ENCODE results near the gene SLC30A2.

Gene SLC30A2

DNA sequence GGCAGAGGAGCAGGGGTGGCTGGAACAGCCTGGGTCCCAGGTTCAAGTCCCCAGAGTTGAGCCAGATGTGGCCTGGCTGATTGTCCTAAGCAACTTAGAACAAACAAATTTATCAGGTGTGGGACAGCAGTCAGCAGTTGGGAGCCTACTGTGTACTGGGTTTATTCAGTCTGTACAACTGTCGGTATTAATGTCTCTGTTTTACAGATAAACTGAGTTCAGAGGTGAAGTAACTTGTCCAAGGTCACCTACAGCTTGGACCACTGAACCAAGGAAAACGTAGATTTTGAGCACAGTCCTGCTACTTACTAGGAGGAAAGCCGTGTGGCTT lies 36.1 kb upstream of the SLC30A2 start:
- Histone ChIP-seq H3K4me1 (ENCODE audit: control insufficient read depth in 2 of 2, insufficient read depth in 2 of 2, low read length in 2 of 2) (peaks cover 0 to 2% of the 10 kb centered on the region in 2 donors), H3K27ac (ENCODE audit: low read depth in 2 of 2, low read length in 2 of 2) (no peak overlapping the region)

GRCh38 chr1:26081267-26082019 lies 35.5 kb upstream of the SLC30A2 start:
- H3K27ac ChIP-seq (ENCODE audit: low read depth in 2 of 2, low read length in 2 of 2), result no peak overlapping the region
- H3K9ac ChIP-seq (ENCODE audit: low read depth in 1 of 2, low read length in 2 of 2), result no peak overlapping the region
- peaks cover 0 to 2% of the 10 kb centered on the region in 2 donors for H3K4me1 ChIP-seq (ENCODE audit: control insufficient read depth in 2 of 2, insufficient read depth in 2 of 2, low read length in 2 of 2)
- H3K9me3 ChIP-seq (ENCODE audit: control insufficient read depth in 2 of 2, low read length in 2 of 2), result no peaks in the 10 kb centered on the region
- no peak overlapping the region for H3K4me3 ChIP-seq (ENCODE audit: low read length in 2 of 2)
- no peaks in the 10 kb centered on the region for H3K36me3 ChIP-seq (ENCODE audit: control insufficient read depth in 2 of 2, insufficient read depth in 2 of 2, low read length in 2 of 2)
- peaks cover 0 to 3% of the 10 kb centered on the region in 2 donors for H3K27me3 ChIP-seq (ENCODE audit: control insufficient read depth in 2 of 2, insufficient read depth in 2 of 2, low read length in 2 of 2)

More for the DNA sequence above, 36.1 kb upstream of the SLC30A2 start:
- Histone ChIP-seq H3K9ac (ENCODE audit: low read depth in 1 of 2, low read length in 2 of 2) (no peak overlapping the region), H3K36me3 (ENCODE audit: control insufficient read depth in 2 of 2, insufficient read depth in 2 of 2, low read length in 2 of 2) (no peaks in the 10 kb centered on the region), H3K27me3 (ENCODE audit: control insufficient read depth in 2 of 2, insufficient read depth in 2 of 2, low read length in 2 of 2) (peaks cover 0 to 3% of the 10 kb centered on the region in 2 donors), H3K4me3 (ENCODE audit: low read length in 2 of 2) (no peak overlapping the region), H3K9me3 (ENCODE audit: control insufficient read depth in 2 of 2, low read length in 2 of 2) (no peaks in the 10 kb centered on the region)

GRCh38 chr1:26079960-26080814 lies 34.3 kb upstream of the SLC30A2 start:
- Histone ChIP-seq H3K9ac (ENCODE audit: low read depth in 1 of 2, low read length in 2 of 2) (no peak overlapping the region), H3K4me3 (ENCODE audit: low read length in 2 of 2) (no peak overlapping the region), H3K9me3 (ENCODE audit: control insufficient read depth in 2 of 2, low read length in 2 of 2) (no peaks in the 10 kb centered on the region), H3K4me1 (ENCODE audit: control insufficient read depth in 2 of 2, insufficient read depth in 2 of 2, low read length in 2 of 2) (peaks cover 0 to 2% of the 10 kb centered on the region in 2 donors), H3K27me3 (ENCODE audit: control insufficient read depth in 2 of 2, insufficient read depth in 2 of 2, low read length in 2 of 2) (peaks cover 0 to 9% of the 10 kb centered on the region in 2 donors), H3K27ac (ENCODE audit: low read depth in 2 of 2, low read length in 2 of 2) (no peak overlapping the region), H3K36me3 (ENCODE audit: control insufficient read depth in 2 of 2, insufficient read depth in 2 of 2, low read length in 2 of 2) (no peaks in the 10 kb centered on the region)

DNA sequence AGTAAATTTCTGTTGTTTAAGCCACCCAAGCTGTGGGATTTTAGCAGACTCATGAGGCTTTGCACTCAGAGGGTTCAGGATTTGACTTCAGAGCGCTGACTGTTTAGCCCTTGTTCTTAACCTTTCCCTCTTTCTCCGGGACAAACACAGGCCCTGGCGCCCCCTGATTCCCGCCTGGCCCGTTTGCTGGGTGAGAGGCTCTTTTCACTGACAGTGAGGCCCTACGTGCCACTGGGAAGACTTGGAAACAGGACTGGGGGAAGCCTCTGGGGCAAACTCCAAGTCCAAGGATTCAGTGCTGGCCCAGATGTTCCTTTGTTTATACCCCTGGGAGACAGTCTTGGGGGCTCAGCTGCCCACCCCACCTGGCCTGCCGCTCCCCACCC lies 33.3 kb upstream of the SLC30A2 start:
- H3K27ac ChIP-seq (ENCODE audit: low read depth in 2 of 2, low read length in 2 of 2), result no peak overlapping the region
- H3K36me3 ChIP-seq (ENCODE audit: control insufficient read depth in 2 of 2, insufficient read depth in 2 of 2, low read length in 2 of 2), result no peaks in the 10 kb centered on the region
- H3K9ac ChIP-seq (ENCODE audit: low read depth in 1 of 2, low read length in 2 of 2), result no peak overlapping the region
- no peak overlapping the region for H3K4me3 ChIP-seq (ENCODE audit: low read length in 2 of 2)
- no peaks in the 10 kb centered on the region for H3K9me3 ChIP-seq (ENCODE audit: control insufficient read depth in 2 of 2, low read length in 2 of 2)
- peaks cover 0 to 2% of the 10 kb centered on the region in 2 donors for H3K4me1 ChIP-seq (ENCODE audit: control insufficient read depth in 2 of 2, insufficient read depth in 2 of 2, low read length in 2 of 2)
- H3K27me3 ChIP-seq (ENCODE audit: control insufficient read depth in 2 of 2, insufficient read depth in 2 of 2, low read length in 2 of 2), result peaks cover 2 to 9% of the 10 kb centered on the region in 2 donors

- H3K9ac ChIP-seq (ENCODE audit: low read depth in 1 of 2, low read length in 2 of 2), result no peak overlapping the region
- H3K27ac ChIP-seq (ENCODE audit: low read depth in 2 of 2, low read length in 2 of 2), result no peak overlapping the region
- H3K4me3 ChIP-seq (ENCODE audit: low read length in 2 of 2), result no peak overlapping the region
- H3K9me3 ChIP-seq (ENCODE audit: control insufficient read depth in 2 of 2, low read length in 2 of 2), result no peaks in the 10 kb centered on the region
- H3K27me3 ChIP-seq (ENCODE audit: control insufficient read depth in 2 of 2, insufficient read depth in 2 of 2, low read length in 2 of 2), result peaks cover 2 to 9% of the 10 kb centered on the region in 2 donors
- peaks cover 0 to 2% of the 10 kb centered on the region in 2 donors for H3K4me1 ChIP-seq (ENCODE audit: control insufficient read depth in 2 of 2, insufficient read depth in 2 of 2, low read length in 2 of 2)
- no peaks in the 10 kb centered on the region for H3K36me3 ChIP-seq (ENCODE audit: control insufficient read depth in 2 of 2, insufficient read depth in 2 of 2, low read length in 2 of 2)
Observed at GRCh38 chr1:26078286-26079177, 32.6 kb upstream of the SLC30A2 start.

GRCh38 chr1:26077524-26077923 lies 31.6 kb upstream of the SLC30A2 start:
- Histone ChIP-seq H3K9me3 (ENCODE audit: control insufficient read depth in 2 of 2, low read length in 2 of 2) (no peaks in the 10 kb centered on the region), H3K27me3 (ENCODE audit: control insufficient read depth in 2 of 2, insufficient read depth in 2 of 2, low read length in 2 of 2) (peaks cover 4 to 15% of the 10 kb centered on the region in 2 donors), H3K4me3 (ENCODE audit: low read length in 2 of 2) (no peak overlapping the region), H3K9ac (ENCODE audit: low read depth in 1 of 2, low read length in 2 of 2) (no peak overlapping the region), H3K36me3 (ENCODE audit: control insufficient read depth in 2 of 2, insufficient read depth in 2 of 2, low read length in 2 of 2) (no peaks in the 10 kb centered on the region), H3K4me1 (ENCODE audit: control insufficient read depth in 2 of 2, insufficient read depth in 2 of 2, low read length in 2 of 2) (peaks cover 0 to 2% of the 10 kb centered on the region in 2 donors), H3K27ac (ENCODE audit: low read depth in 2 of 2, low read length in 2 of 2) (no peak overlapping the region)

- H3K4me1 ChIP-seq (ENCODE audit: control insufficient read depth in 2 of 2, insufficient read depth in 2 of 2, low read length in 2 of 2), result peaks cover 0 to 2% of the 10 kb centered on the region in 2 donors
- H3K9me3 ChIP-seq (ENCODE audit: control insufficient read depth in 2 of 2, low read length in 2 of 2), result no peaks in the 10 kb centered on the region
- H3K36me3 ChIP-seq (ENCODE audit: control insufficient read depth in 2 of 2, insufficient read depth in 2 of 2, low read length in 2 of 2), result no peaks in the 10 kb centered on the region
- no peak overlapping the region for H3K4me3 ChIP-seq (ENCODE audit: low read length in 2 of 2)
- no peak overlapping the region for H3K27ac ChIP-seq (ENCODE audit: low read depth in 2 of 2, low read length in 2 of 2)
- no peak overlapping the region for H3K9ac ChIP-seq (ENCODE audit: low read depth in 1 of 2, low read length in 2 of 2)
- H3K27me3 ChIP-seq (ENCODE audit: control insufficient read depth in 2 of 2, insufficient read depth in 2 of 2, low read length in 2 of 2), result peaks cover 7 to 26% of the 10 kb centered on the region in 2 donors
Observed at GRCh38 chr1:26075421-26076144, 29.7 kb upstream of the SLC30A2 start.

GRCh38 chr1:26072305-26072704 lies 26.4 kb upstream of the SLC30A2 start:
- no peaks in the 10 kb centered on the region for H3K9me3 ChIP-seq (ENCODE audit: control insufficient read depth in 2 of 2, low read length in 2 of 2)
- peaks cover 0 to 2% of the 10 kb centered on the region in 2 donors for H3K4me1 ChIP-seq (ENCODE audit: control insufficient read depth in 2 of 2, insufficient read depth in 2 of 2, low read length in 2 of 2)
- H3K9ac ChIP-seq (ENCODE audit: low read depth in 1 of 2, low read length in 2 of 2), result no peak overlapping the region
- no peak overlapping the region for H3K4me3 ChIP-seq (ENCODE audit: low read length in 2 of 2)
- no peaks in the 10 kb centered on the region for H3K36me3 ChIP-seq (ENCODE audit: control insufficient read depth in 2 of 2, insufficient read depth in 2 of 2, low read length in 2 of 2)
- no peak overlapping the region for H3K27ac ChIP-seq (ENCODE audit: low read depth in 2 of 2, low read length in 2 of 2)
- peaks cover 12 to 25% of the 10 kb centered on the region in 2 donors for H3K27me3 ChIP-seq (ENCODE audit: control insufficient read depth in 2 of 2, insufficient read depth in 2 of 2, low read length in 2 of 2)

DNA sequence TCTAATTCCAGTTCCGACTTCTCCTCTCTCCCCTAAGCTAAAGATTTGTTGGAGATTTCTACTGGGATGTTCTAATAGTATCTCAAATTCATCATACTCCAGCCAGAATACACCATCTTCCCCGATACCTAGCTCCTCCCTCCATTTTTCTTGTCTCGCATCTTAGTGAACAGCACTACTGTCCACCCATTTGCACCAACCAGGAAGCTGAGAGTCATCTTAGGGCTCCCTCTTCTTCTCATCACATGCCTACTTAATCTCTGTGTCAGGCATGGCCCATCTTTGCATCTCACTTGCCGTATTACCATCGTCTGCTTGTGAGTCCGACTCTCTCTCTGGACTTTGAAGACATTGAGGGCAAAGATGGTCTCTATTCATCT lies 25.0 kb upstream of the SLC30A2 start:
- no peak overlapping the region for H3K9ac ChIP-seq (ENCODE audit: low read depth in 1 of 2, low read length in 2 of 2)
- peaks cover 12 to 25% of the 10 kb centered on the region in 2 donors for H3K27me3 ChIP-seq (ENCODE audit: control insufficient read depth in 2 of 2, insufficient read depth in 2 of 2, low read length in 2 of 2)
- H3K4me3 ChIP-seq (ENCODE audit: low read length in 2 of 2), result no peak overlapping the region
- H3K9me3 ChIP-seq (ENCODE audit: control insufficient read depth in 2 of 2, low read length in 2 of 2), result no peaks in the 10 kb centered on the region
- H3K4me1 ChIP-seq (ENCODE audit: control insufficient read depth in 2 of 2, insufficient read depth in 2 of 2, low read length in 2 of 2), result no peaks in the 10 kb centered on the region
- H3K36me3 ChIP-seq (ENCODE audit: control insufficient read depth in 2 of 2, insufficient read depth in 2 of 2, low read length in 2 of 2), result no peaks in the 10 kb centered on the region
- H3K27ac ChIP-seq (ENCODE audit: low read depth in 2 of 2, low read length in 2 of 2), result no peak overlapping the region
